Stimulated activated naive B cell treated with anti-CD40 and anti-IgM and Interleukin-4, amounts not matched to agents 10 μg/mL and 1 μg/mL and 100 μg/mL, for 72 hours (primary cell): ENCODE data around the gene RIOX2.
A peak's percentile ranks its signal among the peaks of the same experiment; 100 is the strongest.
"Not testable (repeated sequence)": the region's sequence is repeated elsewhere in the genome, so short reads cannot be mapped to it uniquely, and the experiment has no call there.

Experiments used
- ATAC-seq, 2 donors: fragments of 150-1000 bp; cut with Tn5 transposase; replicated peaks; 2 replicates each; pipeline ENCODE4 v1.10.0; 2021; ENCODE audit warnings: moderate library complexity in 1 of 2
- DNase-seq: peaks from one replicate; pipeline ENCODE4 v3.0.0; 2021
- H3K27ac Mint-ChIP-seq: one replicate; pipeline ENCODE4 v1.8.0; 2022; ENCODE audit warnings: mild to moderate bottlenecking, mixed read lengths
- H3K27me3 Mint-ChIP-seq, 2 donors: one replicate each; pipeline ENCODE4 v1.8.0; 2022; ENCODE audit warnings: mixed read lengths in 2 of 2
- H3K36me3 Mint-ChIP-seq, 2 donors: one replicate each; pipeline ENCODE4 v1.8.0; 2022; ENCODE audit warnings: mixed read lengths in 2 of 2, mild to moderate bottlenecking in 1 of 2
- H3K4me1 Mint-ChIP-seq, 2 donors: one replicate each; pipeline ENCODE4 v1.8.0; 2022; ENCODE audit warnings: mixed read lengths in 2 of 2, mild to moderate bottlenecking in 1 of 2
- H3K4me3 Mint-ChIP-seq, 2 donors: one replicate each; pipeline ENCODE4 v1.8.0; 2022; ENCODE audit warnings: mild to moderate bottlenecking in 2 of 2, mixed read lengths in 2 of 2, moderate library complexity in 1 of 2
- H3K9me3 Mint-ChIP-seq, 2 donors: one replicate each; pipeline ENCODE4 v1.8.0; 2022; ENCODE audit warnings: mixed read lengths in 2 of 2, mild to moderate bottlenecking in 1 of 2

RIOX2 gene

GRCh38 chr3:97932387-97932801 is 39.8 kb downstream of the RIOX2 start:
- Mint-ChIP-seq H3K9me3 (peaks cover 0 to 3% of the 10 kb centered on the region in 2 donors), H3K36me3 (peaks cover 17 to 19% of the 10 kb centered on the region in 2 donors), H3K4me1 (no peaks in the 10 kb centered on the region), H3K4me3 (no peak overlapping the region), H3K27me3 (no peaks in the 10 kb centered on the region), H3K27ac (no peak overlapping the region)
- no peak for ATAC-seq
- no peak for DNase-seq

GRCh38 chr3:97931218-97931617 is 41.0 kb downstream of the RIOX2 start:
- Mint-ChIP-seq H3K36me3 (peaks cover 17% of the 10 kb centered on the region in 2 donors), H3K4me1 (no peaks in the 10 kb centered on the region), H3K27me3 (no peaks in the 10 kb centered on the region), H3K27ac (no peak overlapping the region), H3K9me3 (peaks cover 0 to 3% of the 10 kb centered on the region in 2 donors), H3K4me3 (no peak overlapping the region)
- ATAC-seq (no peak), DNase-seq (no peak)

GRCh38 chr3:97930018-97930417 is 42.2 kb downstream of the RIOX2 start:
- DNase-seq = no peak
- Mint-ChIP-seq H3K9me3 (peaks cover 0 to 3% of the 10 kb centered on the region in 2 donors), H3K36me3 (peaks cover 13 to 14% of the 10 kb centered on the region in 2 donors), H3K4me3 (no peak overlapping the region), H3K4me1 (no peaks in the 10 kb centered on the region), H3K27ac (no peak overlapping the region), H3K27me3 (no peaks in the 10 kb centered on the region)
- no peak for ATAC-seq

GRCh38 chr3:97928986-97929385 is 43.2 kb downstream of the RIOX2 start:
- Mint-ChIP-seq H3K4me3 (no peak overlapping the region), H3K9me3 (peaks cover 0 to 3% of the 10 kb centered on the region in 2 donors), H3K4me1 (no peaks in the 10 kb centered on the region), H3K36me3 (peaks cover 17 to 21% of the 10 kb centered on the region in 2 donors), H3K27ac (no peak overlapping the region), H3K27me3 (no peaks in the 10 kb centered on the region)
- DNase-seq (no peak), ATAC-seq (no peak)

GRCh38 chr3:97927704-97928103 is 44.5 kb downstream of the RIOX2 start:
- Mint-ChIP-seq H3K4me1 (no peaks in the 10 kb centered on the region), H3K36me3 (peaks cover 23 to 28% of the 10 kb centered on the region in 2 donors), H3K27ac (no peak overlapping the region), H3K4me3 (no peak overlapping the region), H3K9me3 (peaks cover 0 to 4% of the 10 kb centered on the region in 2 donors), H3K27me3 (no peaks in the 10 kb centered on the region)
- no peak for DNase-seq
- ATAC-seq = no peak

- Mint-ChIP-seq H3K36me3 (peaks cover 34 to 55% of the 10 kb centered on the region in 2 donors), H3K9me3 (peaks cover 1 to 4% of the 10 kb centered on the region in 2 donors), H3K4me3 (no peak overlapping the region), H3K4me1 (no peaks in the 10 kb centered on the region), H3K27ac (no peak overlapping the region), H3K27me3 (no peaks in the 10 kb centered on the region)
- ATAC-seq (no peak), DNase-seq (no peak)
Observed at GRCh38 chr3:97917813-97918536, 54.3 kb downstream of the RIOX2 start.

- no peaks in the 10 kb centered on the region for H3K27me3 Mint-ChIP-seq
- DNase-seq (no peak), ATAC-seq (no peak)
- no peaks in the 10 kb centered on the region for H3K4me1 Mint-ChIP-seq
- H3K9me3 Mint-ChIP-seq = no peaks in the 10 kb centered on the region
- H3K27ac Mint-ChIP-seq = no peak overlapping the region
- H3K36me3 Mint-ChIP-seq = peaks cover 24 to 44% of the 10 kb centered on the region in 2 donors
- no peak overlapping the region for H3K4me3 Mint-ChIP-seq
Observed at GRCh38 chr3:97916576-97916975, 55.7 kb downstream of the RIOX2 start.

- H3K9me3 Mint-ChIP-seq = no peaks in the 10 kb centered on the region
- H3K4me1 Mint-ChIP-seq = peaks cover 0 to 3% of the 10 kb centered on the region in 2 donors
- H3K27ac Mint-ChIP-seq = no peak overlapping the region
- no peaks in the 10 kb centered on the region for H3K27me3 Mint-ChIP-seq
- DNase-seq (no peak), ATAC-seq (no peak)
- H3K4me3 Mint-ChIP-seq = no peak overlapping the region
- peaks cover 15 to 26% of the 10 kb centered on the region in 2 donors for H3K36me3 Mint-ChIP-seq
Observed at GRCh38 chr3:97914388-97914787, 57.8 kb downstream of the RIOX2 start.

- DNase-seq (no peak), ATAC-seq (no peak)
- Mint-ChIP-seq H3K27me3 (no peaks in the 10 kb centered on the region), H3K9me3 (peaks cover 0 to 2% of the 10 kb centered on the region in 2 donors), H3K36me3 (peaks cover 6 to 15% of the 10 kb centered on the region in 2 donors), H3K4me3 (no peak overlapping the region), H3K4me1 (peaks cover 0 to 3% of the 10 kb centered on the region in 2 donors), H3K27ac (no peak overlapping the region)
Observed at GRCh38 chr3:97911459-97911858, 60.8 kb downstream of the RIOX2 start.

GRCh38 chr3:97910931-97911351 is 61.3 kb downstream of the RIOX2 start:
- DNase-seq (no peak), ATAC-seq (peak; percentile 46)
- H3K4me3 Mint-ChIP-seq = no peak overlapping the region
- H3K9me3 Mint-ChIP-seq = peaks cover 0 to 2% of the 10 kb centered on the region in 2 donors
- H3K27me3 Mint-ChIP-seq = no peaks in the 10 kb centered on the region
- peaks cover 4 to 15% of the 10 kb centered on the region in 2 donors for H3K36me3 Mint-ChIP-seq
- H3K27ac Mint-ChIP-seq = no peak overlapping the region
- H3K4me1 Mint-ChIP-seq = peaks cover 0 to 3% of the 10 kb centered on the region in 2 donors

GRCh38 chr3:97910236-97910831 is 61.9 kb downstream of the RIOX2 start:
- ATAC-seq, H3K9me3 Mint-ChIP-seq, H3K4me1 Mint-ChIP-seq, H3K27ac Mint-ChIP-seq, DNase-seq, H3K27me3 Mint-ChIP-seq, H3K4me3 Mint-ChIP-seq: not testable (repeated sequence)
- H3K36me3 Mint-ChIP-seq = peaks cover 3 to 13% of the 10 kb centered on the region in 2 donors

GRCh38 chr3:97909830-97910229 is 62.4 kb downstream of the RIOX2 start:
- H3K27me3 Mint-ChIP-seq, ATAC-seq, H3K27ac Mint-ChIP-seq, H3K9me3 Mint-ChIP-seq, H3K36me3 Mint-ChIP-seq, DNase-seq, H3K4me1 Mint-ChIP-seq, H3K4me3 Mint-ChIP-seq: not testable (repeated sequence)

GRCh38 chr3:97901313-97902248 is 70.7 kb downstream of the RIOX2 start:
- no peak overlapping the region for H3K4me3 Mint-ChIP-seq
- ATAC-seq = no peak
- no peaks in the 10 kb centered on the region for H3K4me1 Mint-ChIP-seq
- DNase-seq = no peak
- H3K27ac Mint-ChIP-seq = no peak overlapping the region
- H3K9me3 Mint-ChIP-seq = no peaks in the 10 kb centered on the region
- H3K27me3 Mint-ChIP-seq = no peaks in the 10 kb centered on the region
- peaks cover 0 to 3% of the 10 kb centered on the region in 2 donors for H3K36me3 Mint-ChIP-seq

GRCh38 chr3:97899331-97899730 is 72.9 kb downstream of the RIOX2 start:
- H3K27ac Mint-ChIP-seq = no peak overlapping the region
- no peak for DNase-seq
- ATAC-seq = no peak
- H3K27me3 Mint-ChIP-seq = no peaks in the 10 kb centered on the region
- peaks cover 0 to 3% of the 10 kb centered on the region in 2 donors for H3K36me3 Mint-ChIP-seq
- H3K4me3 Mint-ChIP-seq = no peak overlapping the region
- no peaks in the 10 kb centered on the region for H3K9me3 Mint-ChIP-seq
- peaks cover 2 to 12% of the 10 kb centered on the region in 2 donors for H3K4me1 Mint-ChIP-seq
